SK-N-SH (cell line): ENCODE results near the gene TBX20. TPM values are rescaled to one million over a fixed set of nuclear protein-coding genes. Genes with fewer than 3 reads are reported as not detected.
A peak's percentile ranks its signal among the peaks of the same experiment; 100 is the strongest.
"Not testable (repeated sequence)": the region's sequence is repeated elsewhere in the genome, so short reads cannot be mapped to it uniquely, and the experiment has no call there.

Experiments used
- CTCF ChIA-PET: fragments of 300-600, 350-600 bp; formaldehyde crosslinking; extraction: SDS; loops from one replicate; lab custom pipeline; 2021; lab: Yijun Ruan, JAX
- POLR2A ChIA-PET: fragments of 350-600 bp; sonication (Branson Sonifier 250); formaldehyde crosslinking; extraction: SDS; loops from one replicate; lab custom pipeline; 2020; ENCODE audit warnings: antibody characterized with exemption, inconsistent platforms; lab: Yijun Ruan, JAX
- DNase-seq: peaks from one replicate; pipeline ENCODE4 v3.0.0; 2012
- H2AFZ ChIP-seq: fragments of 200-600 bp; sonication (generic); 2 replicates; pipeline ENCODE4 v1.8.1; 2016; ENCODE audit warnings: antibody characterized with exemption, mild to moderate bottlenecking, low read depth
- H3F3A ChIP-seq: fragments of 200-600 bp; sonication (generic); replicated peaks from 2 replicates; pipeline ENCODE3; 2016; ENCODE audit warnings: antibody characterized with exemption, mild to moderate bottlenecking; ENCODE audit not compliant: insufficient read depth
- H3K27ac ChIP-seq, 2 experiments: fragments of 200-500 bp in 1 of 2; fragments of 200-600 bp in 1 of 2; sonication (Bioruptor generic) in 1 of 2; sonication (generic), shearing (Covaris generic) in 1 of 2; 2 replicates each; pipeline versions ENCODE4 v1.5.1 to v1.6.1; 2014 to 2016; ENCODE audit warnings: low read depth in 2 of 2, inconsistent platforms in 1 of 2, low read length in 1 of 2, mild to moderate bottlenecking in 1 of 2, mixed read lengths in 1 of 2
- H3K27me3 ChIP-seq: fragments of 200-600 bp; sonication (generic), shearing (Covaris generic); 2 replicates; pipeline ENCODE4 v1.6.1; 2016; ENCODE audit warnings: mixed run types; ENCODE audit not compliant: insufficient read depth
- H3K36me3 ChIP-seq, 2 experiments: fragments of 200-500 bp in 1 of 2; fragments of 200-600 bp in 1 of 2; sonication (Bioruptor generic) in 1 of 2; sonication (generic) in 1 of 2; replicated peaks in 1 of 2; 2 replicates each; pipeline versions ENCODE3 to v1.5.1; 2014 to 2016; ENCODE audit warnings: low read length in 1 of 2, mild to moderate bottlenecking in 1 of 2; ENCODE audit not compliant: insufficient read depth in 2 of 2, control insufficient read depth in 1 of 2
- H3K4me1 ChIP-seq, 2 experiments: fragments of 200-500 bp in 1 of 2; fragments of 200-600 bp in 1 of 2; sonication (Bioruptor generic) in 1 of 2; sonication (generic), shearing (Covaris generic) in 1 of 2; 2 replicates each; pipeline versions ENCODE4 v1.5.1 to v1.6.1; 2014 to 2016; ENCODE audit warnings: low read depth in 1 of 2, low read length in 1 of 2, mixed run types in 1 of 2; ENCODE audit not compliant: insufficient read depth in 2 of 2, control insufficient read depth in 1 of 2
- H3K4me2 ChIP-seq: fragments of 200-600 bp; sonication (generic), shearing (Covaris generic); 2 replicates; pipeline ENCODE4 v1.6.1; 2017; ENCODE audit warnings: mixed run types
- H3K4me3 ChIP-seq, 2 experiments: fragments of 200-500 bp in 1 of 2; fragments of 200-600 bp in 1 of 2; sonication (Bioruptor generic) in 1 of 2; sonication (generic), shearing (Covaris generic) in 1 of 2; 2 replicates each; pipeline versions ENCODE4 v1.5.1 to v1.8.1; 2014 to 2016; ENCODE audit warnings: low read depth in 2 of 2, inconsistent platforms in 1 of 2, low read length in 1 of 2, mild to moderate bottlenecking in 1 of 2, mixed read lengths in 1 of 2, moderate library complexity in 1 of 2
- H3K79me2 ChIP-seq: fragments of 200-600 bp; sonication (generic); 2 replicates; pipeline ENCODE4 v1.8.1; 2017; ENCODE audit warnings: mild to moderate bottlenecking; ENCODE audit not compliant: insufficient read depth
- H3K9ac ChIP-seq: fragments of 200-600 bp; sonication (generic); 2 replicates; pipeline ENCODE4 v1.6.1; 2017; ENCODE audit warnings: mixed run types
- H3K9me2 ChIP-seq: fragments of 200-600 bp; sonication (generic); 2 replicates; pipeline ENCODE4 v1.6.1; 2017; ENCODE audit warnings: mixed run types
- H3K9me3 ChIP-seq: fragments of 200-600 bp; sonication (generic); 2 replicates; pipeline ENCODE4 v1.6.1; 2017; ENCODE audit warnings: mixed run types, mild to moderate bottlenecking, moderate library complexity
- H4K20me1 ChIP-seq: fragments of 200-600 bp; sonication (generic); 2 replicates; pipeline ENCODE4 v1.6.1; 2017; ENCODE audit warnings: mild to moderate bottlenecking, mixed run types; ENCODE audit not compliant: insufficient read depth
- EP300 ChIP-seq, 2 experiments: IDR thresholded peaks; 2 replicates each; pipeline versions ENCODE4 v1.4.0 to v1.6.1; 2012; ENCODE audit warnings: borderline replicate concordance in 1 of 2, low read depth in 1 of 2, low read length in 1 of 2
- FOXJ3 ChIP-seq: sonication (generic); formaldehyde crosslinking; IDR thresholded peaks from 2 replicates; pipeline ENCODE4 v1.5.1; 2020; ENCODE audit warnings: mild to moderate bottlenecking, missing genetic modification reagents
- GATA2 ChIP-seq: sonication (generic); formaldehyde crosslinking; IDR thresholded peaks from 2 replicates; pipeline ENCODE4 v1.5.0; 2020; ENCODE audit warnings: mild to moderate bottlenecking, missing genetic modification reagents
- MXI1 ChIP-seq: IDR thresholded peaks from 2 replicates; pipeline ENCODE4 v1.6.1; 2012; ENCODE audit warnings: mild to moderate bottlenecking, low read depth, low read length, improper control_type of control experiment
- RAD21 ChIP-seq: IDR thresholded peaks from 2 replicates; pipeline ENCODE4 v1.6.1; 2012; ENCODE audit warnings: mild to moderate bottlenecking, low read length
- RCOR1 ChIP-seq: fragments of 150-350 bp; IDR thresholded peaks from 2 replicates; pipeline ENCODE4 v1.6.1; 2017; ENCODE audit warnings: antibody characterized with exemption, low read length
- TCF12 ChIP-seq: IDR thresholded peaks from 2 replicates; pipeline ENCODE4 v1.4.0; 2012
- WGBS: methylation state at CpG from one replicate; pipeline ENCODE4 v1.1.6; 2017; ENCODE audit warnings: low lambda C conversion rate; 5-methylcytosine and 5-hydroxymethylcytosine counted together
- polyA plus RNA-seq, 3 experiments: library from polyadenylated mRNA; depleted of rRNA; stranded (reverse); fragments of >200 nt; gene quantifications; 2 replicates each; pipeline ENCODE4 v1.2.3, GENCODE V29; 2012

TBX20 gene
- polyA plus RNA-seq, 1 of the 3 experiments (the other 2 are of a cell fraction): 1.0 TPM

GRCh38 chr7:35238456-35238855 lies 15.4 kb downstream of the TBX20 start:
- H3K9me2 ChIP-seq, H3F3A ChIP-seq, H3K4me2 ChIP-seq, CTCF ChIA-PET, H3K27me3 ChIP-seq, H2AFZ ChIP-seq, H3K9ac ChIP-seq, H3K79me2 ChIP-seq, H3K27ac ChIP-seq, H4K20me1 ChIP-seq, DNase-seq, H3K4me3 ChIP-seq, POLR2A ChIA-PET, H3K9me3 ChIP-seq, H3K4me1 ChIP-seq: not testable (repeated sequence)
- peaks cover 23 to 26% of the 10 kb centered on the region in 2 experiments for H3K36me3 ChIP-seq
- 88% methylated on average over 5 of the region's 5 CpGs for WGBS

- peaks cover 5 to 25% of the 10 kb centered on the region in 2 experiments for H3K36me3 ChIP-seq
- H3K4me3 ChIP-seq: no peak overlapping the region
- 96% methylated on average over 3 of the region's 3 CpGs for WGBS
- 0 out of 2 replicates have a peak, but pooled peaks cover 4% of the 10 kb centered on the region for H3K79me2 ChIP-seq
- H3K27ac ChIP-seq: no peak overlapping the region
- no peaks in the 10 kb centered on the region for H3K9me3 ChIP-seq
- no peak for DNase-seq
- TF ChIP-seq RAD21: no peak
- H3K4me2 ChIP-seq: no peak overlapping the region
- no peaks in the 10 kb centered on the region for H3K27me3 ChIP-seq
- H3K4me1 ChIP-seq: peaks cover 0 to 12% of the 10 kb centered on the region in 2 experiments; a peak in 3 of 4 replicates
- no peak overlapping the region for H3K9ac ChIP-seq
- CTCF ChIA-PET: interaction anchor here (1.2 to 1.3 kb wide), 2 partner anchors 14 to 288 kb away, joined by 3 to 4 read pairs; no protein-coding TSS in a partner anchor
- no peaks in the 10 kb centered on the region for H3K9me2 ChIP-seq
- H4K20me1 ChIP-seq: no peaks in the 10 kb centered on the region
- no peak overlapping the region for H2AFZ ChIP-seq
- POLR2A ChIA-PET: no interaction called here
- no peaks in the 10 kb centered on the region for H3F3A ChIP-seq
Measured at GRCh38 chr7:35232994-35233393, 20.9 kb downstream of the TBX20 start.

- H3K9me3 ChIP-seq, H3K9ac ChIP-seq, H3K27me3 ChIP-seq, H3F3A ChIP-seq, H3K4me3 ChIP-seq, H3K79me2 ChIP-seq, H4K20me1 ChIP-seq, DNase-seq, POLR2A ChIA-PET, H2AFZ ChIP-seq, H3K4me2 ChIP-seq, H3K9me2 ChIP-seq, H3K27ac ChIP-seq: not testable (repeated sequence)
- Histone ChIP-seq H3K36me3 (peaks cover 5 to 22% of the 10 kb centered on the region in 2 experiments), H3K4me1 (peaks cover 0 to 12% of the 10 kb centered on the region in 2 experiments; a peak in 3 of 4 replicates)
- WGBS: 90% methylated on average over 3 of the region's 3 CpGs
- CTCF ChIA-PET: interaction anchor here (1.0 kb wide), 1 partner anchor 14 kb away, joined by 3 read pairs; no protein-coding TSS in a partner anchor
Measured at GRCh38 chr7:35231221-35231620, 22.7 kb downstream of the TBX20 start.

GRCh38 chr7:35229116-35229780 lies 24.7 kb downstream of the TBX20 start:
- not testable (repeated sequence) for H3K9me2 ChIP-seq, H3K27me3 ChIP-seq
- TF ChIP-seq TCF12: peak; percentile 16; the same call in 1 of the 2 replicates
- peak in 1 of 2 experiments; percentile 61; a peak in 2 of 4 replicates for TF ChIP-seq EP300 (IDR thresholded peaks at IDR 0.05; ENCODE audit: borderline replicate concordance in 1 of 2, low read depth in 1 of 2, low read length in 1 of 2)
- 0 out of 2 replicates have a peak, but pooled peaks have one; percentile 19 for TF ChIP-seq FOXJ3 (CRISPR knock-in tag)
- TF ChIP-seq MXI1: peak; percentile 29; the same call in 1 of the 2 replicates
- peak; percentile 55 for TF ChIP-seq GATA2 (CRISPR knock-in tag)
- TF ChIP-seq RCOR1: peak; percentile 45; the same call in 1 of the 2 replicates
- TF ChIP-seq, all 33 proteins: peak for 6; not testable (repeated sequence) for 27
- H3K9ac ChIP-seq, DNase-seq, POLR2A ChIA-PET, H3K9me3 ChIP-seq, H3K79me2 ChIP-seq, H4K20me1 ChIP-seq, H3K4me3 ChIP-seq, H3F3A ChIP-seq, H2AFZ ChIP-seq, H3K4me2 ChIP-seq: not testable (repeated sequence)
- peaks cover 5 to 28% of the 10 kb centered on the region in 2 experiments for H3K36me3 ChIP-seq
- CTCF ChIA-PET: interaction anchor here (1.0 kb wide), 1 partner anchor 13 kb away, joined by 3 read pairs; no protein-coding TSS in a partner anchor
- H3K4me1 ChIP-seq: peaks cover 0 to 12% of the 10 kb centered on the region in 2 experiments; a peak in 3 of 4 replicates
- H3K27ac ChIP-seq: peak overlapping the region; percentile 21 to 65; a peak in 2 of 4 replicates
- 15% methylated on average over 2 of the region's 2 CpGs for WGBS

- peak overlapping the region; percentile 21 to 65; a peak in 3 of 4 replicates for H3K27ac ChIP-seq
- H3K9me3 ChIP-seq, H3F3A ChIP-seq, H2AFZ ChIP-seq, H3K27me3 ChIP-seq, H3K79me2 ChIP-seq, H4K20me1 ChIP-seq, DNase-seq, H3K4me1 ChIP-seq, H3K4me3 ChIP-seq, POLR2A ChIA-PET, H3K9me2 ChIP-seq, H3K4me2 ChIP-seq, H3K9ac ChIP-seq: not testable (repeated sequence)
- peaks cover 5 to 32% of the 10 kb centered on the region in 2 experiments for H3K36me3 ChIP-seq
- CTCF ChIA-PET: interaction anchor here (1.0 kb wide), 1 partner anchor 13 kb away, joined by 3 read pairs; no protein-coding TSS in a partner anchor
- 65% methylated on average over 5 of the region's 5 CpGs for WGBS
Measured at GRCh38 chr7:35228496-35229051, 25.3 kb downstream of the TBX20 start.
